SJSA1 (cell line): ENCODE measurements around the gene LRP2BP. TPM values are rescaled to one million over a fixed set of nuclear protein-coding genes. Genes with fewer than 3 reads are reported as not detected.

Experiments used
- DNase-seq, 2 experiments: peaks; one replicate each; pipeline ENCODE4 v3.0.0-alpha.2; 2015 to 2020; ENCODE audit warnings: low spot score in 2 of 2, low read depth in 1 of 2
- H3K27ac ChIP-seq: fragments of 250-450 bp; sonication (Bioruptor Pico); 2 replicates; pipeline ENCODE4 v1.5.1; 2020; ENCODE audit warnings: mild to moderate bottlenecking, moderate library complexity
- H3K27me3 ChIP-seq: fragments of 250-450 bp; sonication (Bioruptor Pico); replicated peaks from 2 replicates; pipeline ENCODE4 v1.5.1; 2020; ENCODE audit warnings: mild to moderate bottlenecking, moderate library complexity
- H3K36me3 ChIP-seq: fragments of 250-450 bp; sonication (Bioruptor Pico); 2 replicates; pipeline ENCODE4 v1.5.1; 2020; ENCODE audit warnings: mild to moderate bottlenecking
- H3K4me1 ChIP-seq: fragments of 250-450 bp; sonication (Bioruptor Pico); replicated peaks from 2 replicates; pipeline ENCODE4 v1.6.1; 2021; ENCODE audit warnings: mild to moderate bottlenecking
- H3K4me3 ChIP-seq: fragments of 250-450 bp; sonication (Bioruptor Pico); 2 replicates; pipeline ENCODE4 v1.5.1; 2020; ENCODE audit warnings: mild to moderate bottlenecking
- H3K9me3 ChIP-seq: fragments of 250-450 bp; sonication (Bioruptor Pico); replicated peaks from 2 replicates; pipeline ENCODE4 v1.5.1; 2020; ENCODE audit warnings: mild to moderate bottlenecking
- total RNA-seq: library from RNA; depleted of rRNA; stranded (reverse); fragments of >200 nt; shearing (Covaris generic); gene quantifications from 2 replicates; pipeline ENCODE4 v1.2.3, GENCODE V29; 2014

The LRP2BP gene
- total RNA-seq, 1 experiment from 2014 or later, result 0.29 TPM

DNA sequence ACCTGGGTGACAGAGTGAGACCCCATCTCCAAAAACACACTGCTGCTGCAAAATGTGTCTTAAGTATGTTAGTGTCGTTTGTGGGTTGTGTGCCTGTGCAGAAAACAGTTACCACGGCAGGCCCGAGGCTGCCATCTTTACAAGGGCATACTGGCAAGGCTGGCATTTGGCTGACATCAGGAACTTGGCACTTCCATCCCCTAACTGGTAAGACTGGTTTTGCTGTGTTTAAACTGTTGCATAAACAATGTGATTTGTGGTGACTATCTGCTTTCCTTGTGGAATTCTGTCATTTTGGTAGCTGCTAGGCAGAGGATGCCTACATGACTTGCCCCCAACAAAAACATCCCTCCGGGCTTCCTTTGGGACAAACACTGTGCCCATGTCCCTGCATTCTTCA, 12.3 kb downstream of the LRP2BP start:
- Histone ChIP-seq H3K4me3 (no peak overlapping the region), H3K9me3 (no peaks in the 10 kb centered on the region), H3K27me3 (no peaks in the 10 kb centered on the region), H3K27ac (no peak overlapping the region), H3K4me1 (peaks cover 3% of the 10 kb centered on the region; the same call in 1 of the 2 replicates), H3K36me3 (no peaks in the 10 kb centered on the region)
- no peak for DNase-seq

DNA sequence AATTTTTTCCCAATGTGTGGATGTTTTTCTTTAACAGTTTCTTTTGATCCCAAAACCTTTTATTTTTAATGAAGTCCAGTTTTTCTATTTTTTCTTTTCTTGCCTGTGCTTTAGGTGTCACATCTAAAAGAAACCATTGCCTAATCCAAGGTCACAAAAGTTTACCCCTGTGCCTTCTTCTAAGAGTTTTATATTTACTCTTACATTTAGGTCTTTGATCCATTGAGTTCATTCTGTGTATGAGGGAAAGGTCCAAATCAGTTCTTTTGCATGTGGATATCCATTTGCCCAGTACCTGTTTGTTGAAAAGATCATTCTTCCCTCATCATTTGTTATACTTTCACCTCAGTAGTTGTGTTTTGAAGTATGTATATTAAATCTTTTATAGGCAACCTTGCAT, 13.0 kb downstream of the LRP2BP start:
- no peaks in the 10 kb centered on the region for H3K36me3 ChIP-seq
- H3K4me3 ChIP-seq, result no peak overlapping the region
- DNase-seq, result no peak
- H3K9me3 ChIP-seq, result no peaks in the 10 kb centered on the region
- no peak overlapping the region for H3K27ac ChIP-seq
- no peaks in the 10 kb centered on the region for H3K27me3 ChIP-seq
- H3K4me1 ChIP-seq, result peaks cover 3% of the 10 kb centered on the region; the same call in 1 of the 2 replicates

DNA sequence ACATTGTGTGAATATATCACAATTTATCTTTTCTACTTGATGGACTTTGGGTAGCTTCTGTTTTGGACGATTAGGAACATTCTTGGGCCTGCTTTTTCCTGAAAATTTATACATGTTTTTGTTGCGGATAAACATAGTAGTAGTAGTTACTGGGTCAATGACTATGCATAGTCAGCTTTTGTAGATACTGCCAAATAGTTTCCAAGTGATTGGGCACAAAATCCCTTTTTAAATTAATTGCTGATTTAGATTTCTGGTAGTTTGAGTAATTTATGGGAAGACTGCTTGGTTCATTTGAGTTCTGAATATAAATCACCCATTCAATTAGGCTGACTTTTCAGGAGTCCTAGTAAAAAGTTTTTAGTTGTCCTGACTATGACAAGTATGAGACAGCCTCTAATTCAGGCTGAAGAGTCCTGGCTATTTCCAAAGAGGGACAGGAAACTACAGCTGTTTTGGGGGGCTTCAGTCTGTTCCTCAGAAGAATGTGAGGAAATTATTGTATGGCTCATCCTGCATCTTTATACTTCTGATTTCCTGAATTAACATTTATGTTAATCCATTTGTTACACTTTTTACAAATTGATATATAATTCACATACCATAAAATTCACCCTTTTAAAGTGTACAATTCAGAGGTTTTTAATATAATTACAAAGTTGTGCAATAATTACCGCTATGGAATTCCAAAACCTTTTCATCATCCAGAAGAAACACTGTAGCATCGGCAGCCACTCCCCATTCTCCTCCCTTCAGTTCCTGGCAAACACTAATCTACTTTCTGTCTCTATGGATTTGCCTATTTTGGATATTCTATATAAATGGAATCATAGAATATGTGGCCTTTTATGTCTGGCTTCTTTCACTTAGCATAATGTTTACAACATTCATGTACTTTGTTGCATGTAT, 14.2 kb downstream of the LRP2BP start:
- no peak for DNase-seq
- Histone ChIP-seq H3K4me3 (no peak overlapping the region), H3K27ac (no peak overlapping the region), H3K4me1 (peaks cover 3% of the 10 kb centered on the region; the same call in 1 of the 2 replicates), H3K27me3 (no peaks in the 10 kb centered on the region), H3K36me3 (no peaks in the 10 kb centered on the region), H3K9me3 (no peaks in the 10 kb centered on the region)

DNA sequence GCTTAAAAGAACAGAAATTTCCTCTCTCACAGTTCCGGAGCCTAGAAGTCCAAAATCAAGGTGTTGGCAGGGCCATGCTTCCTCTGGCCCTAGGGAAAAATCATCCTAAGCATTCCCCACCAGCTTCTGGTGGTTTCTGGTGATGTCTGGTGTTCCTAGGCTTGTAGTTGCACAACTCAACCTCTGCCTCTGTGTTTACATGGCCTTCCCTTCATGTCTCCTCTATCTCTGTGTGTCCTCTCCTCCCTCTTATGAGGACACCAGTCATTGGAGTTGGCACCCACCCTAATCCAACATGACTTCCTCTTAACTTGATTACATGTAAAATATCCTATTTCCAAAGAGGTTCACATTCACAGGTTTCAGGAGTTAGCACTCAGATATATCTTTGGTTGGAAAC, 15.4 kb downstream of the LRP2BP start:
- no peak overlapping the region for H3K4me3 ChIP-seq
- no peak for DNase-seq
- no peaks in the 10 kb centered on the region for H3K9me3 ChIP-seq
- H3K4me1 ChIP-seq, result peaks cover 3% of the 10 kb centered on the region; the same call in 1 of the 2 replicates
- no peaks in the 10 kb centered on the region for H3K27me3 ChIP-seq
- no peak overlapping the region for H3K27ac ChIP-seq
- no peaks in the 10 kb centered on the region for H3K36me3 ChIP-seq

DNA sequence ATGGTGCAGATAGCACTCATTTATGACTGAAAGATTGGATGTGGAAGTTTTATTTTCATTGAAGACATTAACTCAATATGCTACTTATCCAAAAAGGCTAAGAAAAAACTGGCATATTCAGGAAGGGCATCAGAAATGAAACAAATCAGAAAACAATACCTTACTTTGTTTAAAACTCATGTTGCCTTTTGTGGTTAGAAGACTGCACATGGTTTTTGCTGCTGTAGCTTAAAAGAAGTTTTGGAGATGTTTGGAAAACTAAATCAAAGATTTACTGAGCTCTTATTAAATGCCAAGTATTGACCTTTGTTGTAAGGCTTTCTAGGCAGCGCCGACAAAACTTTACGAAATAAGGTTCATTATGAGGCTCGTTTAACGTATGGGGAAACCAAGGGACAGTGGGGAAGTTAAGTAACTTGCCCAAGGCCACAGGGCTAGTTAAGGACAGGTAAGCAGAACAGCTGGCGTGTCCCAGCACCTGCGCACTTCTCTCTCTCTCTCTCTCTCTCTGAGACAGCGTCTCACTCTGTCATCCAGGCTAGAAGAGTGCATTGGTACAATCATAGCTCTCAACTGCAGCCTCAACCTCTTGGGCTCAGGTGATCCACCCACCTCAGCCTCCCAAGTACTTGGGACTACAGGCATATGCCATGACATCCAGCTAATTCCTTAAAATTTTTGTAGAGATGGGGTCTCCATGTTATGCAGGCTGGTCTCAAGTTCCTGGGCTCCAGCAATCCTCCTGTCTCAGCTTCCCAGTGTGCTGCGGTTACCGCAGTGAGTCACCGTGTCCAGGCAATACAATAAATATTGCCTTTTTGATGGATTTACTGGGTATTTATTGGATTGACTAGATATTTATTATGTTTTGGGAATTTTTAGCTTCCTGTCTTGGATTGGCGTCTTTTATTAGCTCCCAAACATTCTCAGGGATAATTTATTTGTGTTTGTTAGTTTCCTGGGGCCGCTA, 16.1 kb downstream of the LRP2BP start:
- no peaks in the 10 kb centered on the region for H3K36me3 ChIP-seq
- no peak overlapping the region for H3K4me3 ChIP-seq
- no peak for DNase-seq
- no peaks in the 10 kb centered on the region for H3K4me1 ChIP-seq
- no peaks in the 10 kb centered on the region for H3K27me3 ChIP-seq
- H3K27ac ChIP-seq, result no peak overlapping the region
- H3K9me3 ChIP-seq, result no peaks in the 10 kb centered on the region

DNA sequence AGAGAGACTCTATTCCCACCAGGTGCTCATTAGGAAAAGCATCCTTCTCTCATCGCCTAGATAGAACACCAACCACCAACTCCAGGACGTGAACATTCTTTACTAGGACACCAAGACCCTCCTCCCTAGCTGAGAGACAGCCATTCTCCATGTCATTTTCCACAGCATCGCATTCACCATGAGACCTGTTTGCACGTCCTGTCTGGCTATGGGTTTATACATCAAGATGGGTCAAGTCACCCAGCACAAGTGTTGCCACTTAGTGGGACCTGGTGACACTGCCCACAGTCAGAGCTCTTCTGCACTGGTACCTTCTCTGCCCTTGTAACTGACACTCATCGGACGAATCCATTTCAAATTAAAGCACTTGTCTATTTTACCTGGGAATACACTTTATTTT, 17.5 kb downstream of the LRP2BP start:
- H3K4me1 ChIP-seq, result no peaks in the 10 kb centered on the region
- H3K9me3 ChIP-seq, result no peaks in the 10 kb centered on the region
- no peak overlapping the region for H3K4me3 ChIP-seq
- H3K27ac ChIP-seq, result no peak overlapping the region
- H3K36me3 ChIP-seq, result no peaks in the 10 kb centered on the region
- no peaks in the 10 kb centered on the region for H3K27me3 ChIP-seq
- no peak for DNase-seq

DNA sequence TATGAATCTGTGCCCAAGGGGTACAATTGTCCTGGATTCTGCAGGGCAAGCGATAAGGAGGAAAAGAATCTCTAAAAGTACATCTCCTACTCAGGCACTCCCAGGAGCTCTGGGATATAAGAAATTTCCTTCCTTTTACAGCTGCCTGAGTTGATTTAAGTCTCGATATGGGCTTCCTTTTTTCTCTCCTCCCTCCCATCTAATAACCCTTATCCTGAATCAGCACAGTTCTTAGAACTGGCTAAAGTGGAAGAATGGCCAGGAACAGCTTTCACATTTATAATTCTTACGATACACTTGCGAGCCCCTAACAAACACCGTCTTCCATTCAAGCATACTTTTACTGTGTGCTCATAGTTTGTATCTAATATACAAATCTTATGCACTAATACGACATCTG, 21.2 kb downstream of the LRP2BP start:
- Histone ChIP-seq H3K4me3 (no peak overlapping the region), H3K4me1 (no peaks in the 10 kb centered on the region), H3K36me3 (no peaks in the 10 kb centered on the region), H3K9me3 (no peaks in the 10 kb centered on the region), H3K27ac (no peak overlapping the region), H3K27me3 (no peaks in the 10 kb centered on the region)
- no peak for DNase-seq

DNA sequence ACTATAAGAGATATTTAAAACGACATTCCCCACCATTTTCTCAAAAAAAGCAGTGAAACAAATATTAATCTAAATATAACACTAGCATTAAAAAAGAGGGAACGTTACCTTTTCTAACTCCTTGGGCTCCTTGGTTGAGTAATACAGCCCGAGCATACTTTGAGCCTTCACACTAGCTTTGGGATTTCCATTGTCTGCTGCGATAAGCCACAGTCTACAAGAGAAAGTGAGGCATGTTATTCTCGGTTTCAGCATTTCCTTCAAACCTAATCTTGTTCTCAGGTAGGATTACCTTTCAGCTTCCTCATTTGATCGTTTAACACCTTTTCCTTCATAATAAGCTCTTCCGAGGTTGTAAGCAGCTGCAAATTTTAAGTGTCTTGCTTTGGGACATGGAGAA, 21.7 kb downstream of the LRP2BP start:
- no peaks in the 10 kb centered on the region for H3K4me1 ChIP-seq
- DNase-seq, result no peak
- no peaks in the 10 kb centered on the region for H3K36me3 ChIP-seq
- H3K27ac ChIP-seq, result no peak overlapping the region
- no peaks in the 10 kb centered on the region for H3K9me3 ChIP-seq
- no peaks in the 10 kb centered on the region for H3K27me3 ChIP-seq
- no peak overlapping the region for H3K4me3 ChIP-seq

DNA sequence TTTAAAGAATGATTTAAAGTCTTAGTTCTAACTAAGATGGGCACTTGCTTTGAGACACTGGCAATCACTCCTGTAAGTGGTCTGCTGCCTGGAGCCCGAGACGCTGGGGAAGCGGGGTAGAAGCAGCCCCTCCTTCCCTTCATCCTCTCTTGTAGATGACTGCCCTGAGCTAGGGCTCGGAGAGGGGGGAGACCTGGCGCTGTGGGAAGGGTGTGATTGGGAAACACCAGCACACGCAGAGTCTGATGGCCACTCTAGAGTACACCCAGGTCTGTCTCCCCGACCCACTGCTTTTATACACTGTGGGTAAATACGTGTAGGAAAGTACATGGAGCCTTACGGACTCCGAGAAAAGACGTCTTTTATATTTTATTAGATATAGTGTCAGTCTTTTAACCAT, 24.0 kb downstream of the LRP2BP start:
- Histone ChIP-seq H3K9me3 (no peaks in the 10 kb centered on the region), H3K27me3 (no peaks in the 10 kb centered on the region), H3K27ac (no peak overlapping the region), H3K4me3 (no peak overlapping the region), H3K36me3 (no peaks in the 10 kb centered on the region), H3K4me1 (no peaks in the 10 kb centered on the region)
- no peak for DNase-seq

DNA sequence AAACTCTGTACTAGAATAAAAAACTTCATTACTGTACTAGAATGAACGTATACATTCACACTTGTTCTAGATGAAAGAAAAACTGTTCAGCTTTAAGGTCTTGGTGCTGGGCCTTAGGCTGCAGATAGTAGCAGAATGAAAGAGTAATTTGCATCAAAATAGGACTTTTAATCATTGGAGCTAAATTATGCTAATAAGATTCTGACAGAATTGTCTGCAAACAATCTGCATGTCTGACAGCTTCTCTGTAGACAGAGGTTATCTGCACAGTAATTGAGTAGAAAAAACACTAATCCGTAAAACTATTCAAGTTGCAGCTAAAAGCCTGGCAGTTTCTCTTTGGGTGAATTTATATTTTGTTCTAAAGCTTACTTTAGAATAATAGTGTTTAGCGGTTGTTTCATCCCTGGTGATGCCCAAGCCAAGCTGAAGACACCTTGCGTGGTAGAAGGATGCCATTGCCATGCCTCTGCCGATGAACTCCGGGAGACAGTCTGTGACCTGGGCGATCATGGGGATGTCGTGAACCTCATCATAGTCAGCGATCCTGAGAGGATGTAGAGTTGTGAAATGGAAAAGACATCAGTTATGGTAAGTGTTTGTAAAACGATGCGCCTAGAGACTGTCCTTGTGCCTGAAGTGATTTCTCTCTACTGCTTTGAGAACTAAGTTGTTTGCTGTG, 25.3 kb downstream of the LRP2BP start:
- H3K4me1 ChIP-seq, result no peaks in the 10 kb centered on the region
- no peak for DNase-seq
- H3K36me3 ChIP-seq, result no peaks in the 10 kb centered on the region
- H3K27me3 ChIP-seq, result no peaks in the 10 kb centered on the region
- no peaks in the 10 kb centered on the region for H3K9me3 ChIP-seq
- H3K4me3 ChIP-seq, result no peak overlapping the region
- no peak overlapping the region for H3K27ac ChIP-seq

DNA sequence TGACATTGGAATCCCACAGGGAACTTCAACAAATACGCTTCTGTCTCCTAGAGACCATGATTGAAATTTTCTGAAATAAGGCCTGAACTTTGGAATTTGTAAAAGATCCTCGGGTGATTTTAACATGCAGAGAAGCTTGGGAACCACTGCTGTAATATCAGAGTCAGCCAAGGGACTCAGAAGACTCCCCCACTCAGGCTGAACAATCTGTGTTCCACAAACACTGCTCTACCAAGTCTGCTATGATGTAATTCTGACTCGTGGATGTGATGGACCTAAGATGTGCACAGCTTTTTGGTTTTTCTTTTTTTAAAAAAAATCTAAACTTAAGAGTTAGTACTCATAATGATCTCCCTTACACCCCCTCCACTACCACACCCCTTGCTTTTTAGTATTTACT, 26.0 kb downstream of the LRP2BP start:
- H3K36me3 ChIP-seq, result no peaks in the 10 kb centered on the region
- DNase-seq, result no peak
- no peak overlapping the region for H3K27ac ChIP-seq
- no peak overlapping the region for H3K4me3 ChIP-seq
- H3K4me1 ChIP-seq, result no peaks in the 10 kb centered on the region
- no peaks in the 10 kb centered on the region for H3K27me3 ChIP-seq
- no peaks in the 10 kb centered on the region for H3K9me3 ChIP-seq

DNA sequence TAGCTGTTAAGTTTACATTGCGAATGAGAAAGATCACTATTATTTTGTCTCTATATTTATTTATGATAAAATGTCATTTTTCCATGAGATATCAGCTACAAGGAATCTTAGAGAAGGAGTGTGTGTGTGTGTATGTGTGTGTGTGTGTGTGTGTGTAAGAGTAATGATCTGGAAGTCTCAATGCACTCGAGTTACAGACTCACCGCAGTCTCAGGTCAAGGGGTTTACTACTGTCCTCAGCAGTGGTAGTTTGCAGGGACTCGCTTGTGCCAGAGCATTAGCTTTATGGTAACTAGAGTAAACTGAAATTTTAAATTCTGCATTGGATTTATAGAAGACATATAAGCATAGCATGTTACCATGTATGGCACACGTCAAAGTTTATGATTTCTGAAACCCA, 30.8 kb downstream of the LRP2BP start:
- no peak overlapping the region for H3K4me3 ChIP-seq
- H3K9me3 ChIP-seq, result no peaks in the 10 kb centered on the region
- peaks cover 3% of the 10 kb centered on the region for H3K4me1 ChIP-seq
- H3K27me3 ChIP-seq, result no peaks in the 10 kb centered on the region
- no peak overlapping the region for H3K27ac ChIP-seq
- H3K36me3 ChIP-seq, result no peaks in the 10 kb centered on the region
- no peak for DNase-seq

DNA sequence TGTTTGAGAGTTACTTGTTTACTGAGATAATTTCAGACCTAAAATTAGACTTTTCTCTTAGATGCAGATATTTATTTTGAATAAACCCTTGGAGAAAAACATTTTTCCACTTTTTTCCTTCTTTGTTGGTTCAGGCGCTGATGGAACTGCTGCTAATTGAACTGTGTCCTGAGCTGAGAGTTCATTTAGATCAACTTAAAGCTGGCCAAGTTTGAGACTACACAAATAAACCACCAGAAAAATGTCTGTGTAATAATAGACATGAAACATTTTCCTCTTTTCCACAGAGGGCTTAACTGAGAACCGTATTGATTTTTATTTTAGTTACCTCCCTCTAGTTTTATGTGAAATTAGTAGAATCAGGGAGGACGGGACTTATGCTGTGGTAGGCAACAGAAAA, 32.5 kb downstream of the LRP2BP start:
- DNase-seq, result no peak
- no peaks in the 10 kb centered on the region for H3K36me3 ChIP-seq

More for the DNA sequence above, 32.5 kb downstream of the LRP2BP start:
- Histone ChIP-seq H3K4me3 (no peak overlapping the region), H3K9me3 (no peaks in the 10 kb centered on the region), H3K27me3 (no peaks in the 10 kb centered on the region), H3K27ac (no peak overlapping the region), H3K4me1 (peaks cover 18% of the 10 kb centered on the region)
